GM12875 (cell line): ENCODE measurements around the gene C1QL1.

ENCODE experiments used
- H3K4me3 ChIP-seq: one replicate; pipeline ENCODE4 v1.5.1; 2011; ENCODE audit warnings: low read depth, low read length, control low read depth
- CTCF ChIP-seq: IDR thresholded peaks from 2 replicates; pipeline ENCODE4 v1.5.1; 2011; ENCODE audit warnings: low read depth, mild to moderate bottlenecking, control low read depth, inconsistent platforms, low read length, moderate library complexity, borderline replicate concordance; ENCODE audit not compliant: insufficient read depth

The C1QL1 gene

GRCh38 chr17:44922136-44922535 is 46.0 kb downstream of the C1QL1 start:
- no peak for TF ChIP-seq CTCF
- H3K4me3 ChIP-seq = no peak overlapping the region

- H3K4me3 ChIP-seq = no peak overlapping the region
- no peak for TF ChIP-seq CTCF
Measured at GRCh38 chr17:44921122-44921882, 46.8 kb downstream of the C1QL1 start.

GRCh38 chr17:44920565-44920940 is 47.5 kb downstream of the C1QL1 start:
- H3K4me3 ChIP-seq = no peak overlapping the region
- no peak for TF ChIP-seq CTCF

- H3K4me3 ChIP-seq = no peak overlapping the region
- TF ChIP-seq CTCF = peak; percentile 75
Measured at GRCh38 chr17:44919885-44920564, 48.1 kb downstream of the C1QL1 start.

- no peak for TF ChIP-seq CTCF
- no peak overlapping the region for H3K4me3 ChIP-seq
Measured at GRCh38 chr17:44919411-44919810, 48.7 kb downstream of the C1QL1 start.

- TF ChIP-seq CTCF = no peak
- no peak overlapping the region for H3K4me3 ChIP-seq
Measured at GRCh38 chr17:44918006-44918405, 50.1 kb downstream of the C1QL1 start.

- no peak overlapping the region for H3K4me3 ChIP-seq
- no peak for TF ChIP-seq CTCF
Measured at GRCh38 chr17:44917456-44917855, 50.6 kb downstream of the C1QL1 start.
